ENCODE data around the gene DLG1.

Gene DLG1

DNA sequence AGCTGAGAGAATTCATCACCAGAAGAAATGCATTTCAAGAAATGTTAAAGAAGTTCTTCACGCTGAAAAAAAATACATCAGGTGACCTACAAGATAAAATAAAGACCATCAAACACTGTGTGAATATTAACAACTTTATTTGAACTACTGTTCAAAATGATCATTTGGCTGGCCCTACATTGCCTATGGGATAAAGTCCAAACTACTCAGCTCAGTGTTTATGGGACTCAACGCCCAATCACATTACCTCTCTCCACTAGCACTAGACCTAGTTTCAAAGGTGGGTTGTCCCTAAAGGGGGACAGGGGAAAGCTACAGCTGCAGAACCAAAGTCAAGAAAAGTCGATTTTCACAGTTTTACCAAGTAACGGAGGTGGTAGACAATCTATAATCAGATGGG is 62.0 kb downstream of the DLG1 start:
- no peak for DNase-seq
- Mint-ChIP-seq H3K4me3 (no peak overlapping the region), H3K9me3 (peaks cover 11% of the 10 kb centered on the region), H3K27me3 (no peaks in the 10 kb centered on the region), H3K36me3 (peaks cover 39% of the 10 kb centered on the region), H3K4me1 (peaks cover 14% of the 10 kb centered on the region), H3K27ac (no peak overlapping the region)
- CTCF ChIA-PET, result interaction anchor here (1.0 kb wide), 1 partner anchor 12 kb away, joined by 4 read pairs; no protein-coding TSS in a partner anchor

GRCh38 chr3:197234947-197235914 is 63.2 kb downstream of the DLG1 start:
- peaks cover 7% of the 10 kb centered on the region for H3K9me3 Mint-ChIP-seq
- peaks cover 11% of the 10 kb centered on the region for H3K4me1 Mint-ChIP-seq
- no peak for DNase-seq
- CTCF ChIA-PET, result interaction anchor here (1.2 to 1.3 kb wide), 2 partner anchors 11 to 12 kb away, joined by 3 to 4 read pairs; no protein-coding TSS in a partner anchor
- H3K36me3 Mint-ChIP-seq, result peaks cover 34% of the 10 kb centered on the region
- no peaks in the 10 kb centered on the region for H3K27me3 Mint-ChIP-seq
- H3K27ac Mint-ChIP-seq, result no peak overlapping the region
- H3K4me3 Mint-ChIP-seq, result no peak overlapping the region

DNA sequence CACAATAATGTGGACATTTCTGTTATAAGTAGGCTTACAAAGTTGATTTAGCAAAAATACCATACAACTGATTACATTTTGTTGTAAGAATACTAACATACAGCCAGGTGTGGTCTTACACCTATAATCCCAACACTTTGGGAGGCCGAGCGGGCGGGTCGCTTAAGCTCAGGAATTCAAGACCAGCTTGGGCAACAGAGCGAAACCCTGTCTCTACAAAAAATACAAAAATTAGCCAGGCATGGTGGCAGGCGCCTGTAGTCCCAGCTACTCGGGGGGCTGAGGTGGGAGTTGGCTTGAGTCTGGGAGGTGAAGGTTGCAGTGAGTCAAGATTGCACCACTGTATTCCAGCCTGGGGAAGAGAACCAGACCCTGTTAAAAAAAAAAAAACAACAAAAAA is 67.1 kb downstream of the DLG1 start:
- Mint-ChIP-seq H3K9me3 (peaks cover 7% of the 10 kb centered on the region), H3K4me1 (peaks cover 8% of the 10 kb centered on the region), H3K4me3 (no peak overlapping the region), H3K27ac (no peak overlapping the region), H3K36me3 (peaks cover 23% of the 10 kb centered on the region), H3K27me3 (no peaks in the 10 kb centered on the region)
- CTCF ChIA-PET, result interaction anchor here (0.6 kb wide), 1 partner anchor 32 kb away, joined by 3 read pairs; no protein-coding TSS in a partner anchor
- no peak for DNase-seq

- H3K9me3 Mint-ChIP-seq, result no peaks in the 10 kb centered on the region
- peaks cover 10% of the 10 kb centered on the region for H3K36me3 Mint-ChIP-seq
- CTCF ChIA-PET, result no interaction called here
- H3K4me3 Mint-ChIP-seq, result no peak overlapping the region
- H3K27me3 Mint-ChIP-seq, result no peaks in the 10 kb centered on the region
- peaks cover 8% of the 10 kb centered on the region for H3K4me1 Mint-ChIP-seq
- no peak for DNase-seq
- no peak overlapping the region for H3K27ac Mint-ChIP-seq
Measured at GRCh38 chr3:197229836-197230235, 68.6 kb downstream of the DLG1 start.

GRCh38 chr3:197229178-197229577 is 69.2 kb downstream of the DLG1 start:
- no peak for DNase-seq
- Mint-ChIP-seq H3K9me3 (no peaks in the 10 kb centered on the region), H3K4me1 (peaks cover 8% of the 10 kb centered on the region), H3K36me3 (peaks cover 4% of the 10 kb centered on the region), H3K27ac (no peak overlapping the region), H3K27me3 (no peaks in the 10 kb centered on the region), H3K4me3 (no peak overlapping the region)
- CTCF ChIA-PET, result interaction anchor here (0.6 kb wide), 1 partner anchor 41 kb away, joined by 3 read pairs; no protein-coding TSS in a partner anchor

GRCh38 chr3:197227780-197228574 is 70.4 kb downstream of the DLG1 start:
- no peaks in the 10 kb centered on the region for H3K27me3 Mint-ChIP-seq
- peaks cover 8% of the 10 kb centered on the region for H3K4me1 Mint-ChIP-seq
- no peaks in the 10 kb centered on the region for H3K36me3 Mint-ChIP-seq
- no peaks in the 10 kb centered on the region for H3K9me3 Mint-ChIP-seq
- no peak for DNase-seq
- CTCF ChIA-PET, result interaction anchor here (1.1 to 2.0 kb wide), 3 partner anchors 29 to 274 kb away, joined by 3 to 9 read pairs (median 6); no protein-coding TSS in a partner anchor
- no peak overlapping the region for H3K4me3 Mint-ChIP-seq
- no peak overlapping the region for H3K27ac Mint-ChIP-seq

GRCh38 chr3:197226179-197226578 is 72.2 kb downstream of the DLG1 start:
- CTCF ChIA-PET, result interaction anchor here (1.5 to 2.0 kb wide), 3 partner anchors 20 to 276 kb away, joined by 3 to 9 read pairs (median 6); no protein-coding TSS in a partner anchor
- H3K4me3 Mint-ChIP-seq, result no peak overlapping the region
- no peaks in the 10 kb centered on the region for H3K27me3 Mint-ChIP-seq

GRCh38 chr3:197225579-197225978 is 72.8 kb downstream of the DLG1 start:
- no peak overlapping the region for H3K27ac Mint-ChIP-seq
- CTCF ChIA-PET, result interaction anchor here (1.5 to 5.1 kb wide), 2 partner anchors 19 to 277 kb away, joined by 3 to 41 read pairs; no protein-coding TSS in a partner anchor

More at GRCh38 chr3:197226179-197226578, 72.2 kb downstream of the DLG1 start:
- Mint-ChIP-seq H3K4me1 (peaks cover 8% of the 10 kb centered on the region), H3K9me3 (no peaks in the 10 kb centered on the region), H3K27ac (no peak overlapping the region), H3K36me3 (no peaks in the 10 kb centered on the region)
- DNase-seq, result no peak

DNA sequence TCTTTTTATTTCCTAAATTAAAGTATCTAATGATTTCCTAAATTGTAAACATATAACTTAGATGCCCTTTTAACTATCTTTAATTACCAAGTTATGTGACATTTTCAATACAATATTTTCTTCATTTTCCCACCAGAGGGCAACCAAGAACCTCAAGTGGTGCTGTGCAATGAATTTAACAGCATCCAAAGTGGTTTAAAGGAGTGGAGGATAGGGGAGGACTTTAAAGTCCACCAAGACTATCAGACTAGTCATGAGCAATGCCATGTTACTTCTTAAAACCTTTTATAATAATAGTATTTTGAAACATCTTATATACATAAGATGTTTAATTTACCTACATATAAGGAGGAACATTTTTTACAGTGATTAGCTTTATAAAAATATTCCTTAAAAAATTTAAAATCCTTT is 74.4 kb downstream of the DLG1 start:
- Mint-ChIP-seq H3K27me3 (no peaks in the 10 kb centered on the region), H3K36me3 (no peaks in the 10 kb centered on the region), H3K27ac (no peak overlapping the region), H3K9me3 (no peaks in the 10 kb centered on the region), H3K4me1 (peaks cover 8% of the 10 kb centered on the region), H3K4me3 (no peak overlapping the region)
- DNase-seq, result no peak
- CTCF ChIA-PET, result interaction anchor here (0.6 to 5.1 kb wide), 7 partner anchors 10 to 374 kb away, joined by 3 to 41 read pairs (median 4); no protein-coding TSS in a partner anchor

More at GRCh38 chr3:197225579-197225978, 72.8 kb downstream of the DLG1 start:
- Mint-ChIP-seq H3K36me3 (no peaks in the 10 kb centered on the region), H3K4me1 (peaks cover 8% of the 10 kb centered on the region), H3K4me3 (no peak overlapping the region), H3K9me3 (no peaks in the 10 kb centered on the region), H3K27me3 (no peaks in the 10 kb centered on the region)
- DNase-seq, result no peak

- CTCF ChIA-PET, result interaction anchor here (0.7 to 5.1 kb wide), 7 partner anchors 11 to 286 kb away, joined by 3 to 41 read pairs (median 6); no protein-coding TSS in a partner anchor
- no peaks in the 10 kb centered on the region for H3K27me3 Mint-ChIP-seq
- DNase-seq, result no peak
- H3K9me3 Mint-ChIP-seq, result no peaks in the 10 kb centered on the region
- H3K36me3 Mint-ChIP-seq, result no peaks in the 10 kb centered on the region
- H3K27ac Mint-ChIP-seq, result no peak overlapping the region
- peaks cover 4% of the 10 kb centered on the region for H3K4me1 Mint-ChIP-seq
- H3K4me3 Mint-ChIP-seq, result no peak overlapping the region
Measured at GRCh38 chr3:197222937-197223370, 75.5 kb downstream of the DLG1 start.

DNA sequence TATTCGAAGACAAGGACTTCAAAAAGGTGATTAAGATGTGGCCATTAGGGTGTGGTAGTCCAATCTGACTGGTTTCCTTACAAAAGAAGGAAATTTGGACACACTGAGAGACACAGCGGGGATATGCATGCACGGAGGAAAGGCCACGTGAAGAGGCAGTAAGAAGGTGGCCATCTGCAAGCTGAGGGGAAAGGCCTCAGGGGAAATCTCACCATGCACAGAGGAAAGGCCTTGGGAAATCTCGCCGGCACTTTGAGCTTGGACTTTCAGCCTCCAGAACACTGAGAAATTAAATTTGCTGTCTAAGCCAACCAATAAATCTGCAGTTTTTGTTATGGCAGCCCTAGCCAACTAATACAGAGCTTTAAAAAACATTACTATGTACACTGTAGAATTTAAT is 78.8 kb downstream of the DLG1 start:
- no peaks in the 10 kb centered on the region for H3K4me1 Mint-ChIP-seq

DNA sequence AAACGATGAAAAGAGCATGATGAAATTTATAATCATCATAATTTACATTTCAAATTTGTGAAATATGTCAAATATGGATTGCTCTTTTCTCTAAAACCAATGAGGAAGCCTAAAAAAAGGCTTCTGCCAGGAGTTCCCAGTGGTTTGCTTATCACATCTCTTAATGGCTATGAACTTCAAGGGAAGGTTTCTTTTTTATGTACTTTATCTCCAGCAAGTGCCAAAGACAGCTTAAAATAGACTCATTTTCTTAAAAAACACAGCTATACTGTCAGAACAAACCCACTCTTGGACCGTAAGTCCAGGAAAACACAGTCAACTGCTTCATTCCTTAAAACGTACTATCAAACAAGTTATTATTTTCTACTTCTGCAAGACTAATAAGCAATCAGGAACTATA is 80.2 kb downstream of the DLG1 start:
- Mint-ChIP-seq H3K9me3 (no peaks in the 10 kb centered on the region), H3K4me1 (peaks cover 3% of the 10 kb centered on the region), H3K4me3 (no peak overlapping the region), H3K27ac (no peak overlapping the region), H3K36me3 (no peaks in the 10 kb centered on the region), H3K27me3 (no peaks in the 10 kb centered on the region)
- CTCF ChIA-PET, result no interaction called here
- no peak for DNase-seq

More for the DNA sequence above, 78.8 kb downstream of the DLG1 start:
- no peaks in the 10 kb centered on the region for H3K27me3 Mint-ChIP-seq
- DNase-seq, result no peak
- no peak overlapping the region for H3K4me3 Mint-ChIP-seq
- H3K27ac Mint-ChIP-seq, result no peak overlapping the region
- no peaks in the 10 kb centered on the region for H3K9me3 Mint-ChIP-seq
- no peaks in the 10 kb centered on the region for H3K36me3 Mint-ChIP-seq
- CTCF ChIA-PET, result no interaction called here

DNA sequence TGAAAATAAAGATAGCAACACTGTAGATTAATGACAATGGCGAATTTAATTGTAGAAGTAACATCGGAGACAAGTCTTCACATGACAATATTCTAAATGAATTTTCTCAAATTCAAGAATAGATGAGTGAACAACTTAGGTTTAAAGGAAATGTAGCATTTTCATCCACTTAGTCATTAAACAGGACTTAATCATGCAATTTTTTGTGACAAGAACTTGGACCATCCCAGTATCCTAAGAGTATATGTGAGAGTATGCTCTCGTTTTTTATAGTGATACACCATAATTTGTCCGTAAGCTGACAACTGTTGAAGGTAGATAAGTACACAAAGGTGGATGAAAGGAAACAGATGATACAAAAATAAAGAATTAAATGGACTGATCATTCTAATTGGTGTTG is 81.5 kb downstream of the DLG1 start:
- DNase-seq, result no peak
- H3K4me3 Mint-ChIP-seq, result no peak overlapping the region
- H3K27ac Mint-ChIP-seq, result no peak overlapping the region
- no peaks in the 10 kb centered on the region for H3K9me3 Mint-ChIP-seq
- H3K27me3 Mint-ChIP-seq, result no peaks in the 10 kb centered on the region
- peaks cover 4% of the 10 kb centered on the region for H3K36me3 Mint-ChIP-seq
- CTCF ChIA-PET, result no interaction called here
- H3K4me1 Mint-ChIP-seq, result peaks cover 3% of the 10 kb centered on the region
